Lung (tissue), 12 donors: ENCODE results near the gene UBTD2. TPM values are rescaled to one million over a fixed set of nuclear protein-coding genes. Genes with fewer than 3 reads are reported as not detected.

Experiments
- ATAC-seq: fragments of 200-7000 bp; cut with Tn5 transposase; one replicate; pipeline ENCODE4 v1.9.1; 2020; ENCODE audit warnings: moderate number of reproducible peaks; ENCODE audit not compliant: insufficient read depth, low FRiP score
- DNase-seq, 3 donors: peaks; one replicate each; pipeline ENCODE4 v3.0.0-alpha.2; 2013 to 2017
- H3K27ac ChIP-seq, 2 donors: one replicate each; pipeline ENCODE4 v1.5.1; 2013; ENCODE audit warnings: mild to moderate bottlenecking in 2 of 2, moderate library complexity in 2 of 2, control low read depth in 1 of 2, inconsistent platforms in 1 of 2, low read depth in 1 of 2, low read length in 1 of 2
- H3K27me3 ChIP-seq, 3 donors: one replicate each; pipeline ENCODE4 v1.5.1; 2013; ENCODE audit warnings: low read length in 2 of 3; ENCODE audit not compliant: control insufficient read depth in 3 of 3, insufficient read depth in 3 of 3
- H3K36me3 ChIP-seq, 4 donors: one replicate each; pipeline ENCODE4 v1.5.1; 2013; ENCODE audit warnings: low read length in 4 of 4, mild to moderate bottlenecking in 1 of 4, moderate library complexity in 1 of 4; ENCODE audit not compliant: control insufficient read depth in 4 of 4, insufficient read depth in 4 of 4
- H3K4me1 ChIP-seq, 5 donors: one replicate each; pipeline ENCODE4 v1.5.1; 2013; ENCODE audit warnings: low read length in 5 of 5, mild to moderate bottlenecking in 2 of 5, moderate library complexity in 1 of 5; ENCODE audit not compliant: control insufficient read depth in 5 of 5, insufficient read depth in 5 of 5
- H3K4me3 ChIP-seq: one replicate; pipeline ENCODE4 v1.5.1; 2013; ENCODE audit warnings: mild to moderate bottlenecking, control low read depth, moderate library complexity
- H3K9ac ChIP-seq, 2 donors: one replicate each; pipeline ENCODE4 v1.5.1; 2013; ENCODE audit warnings: low read length in 2 of 2, control low read depth in 1 of 2; ENCODE audit not compliant: insufficient read depth in 1 of 2
- H3K9me3 ChIP-seq, 4 donors: one replicate each; pipeline ENCODE4 v1.5.1; 2013; ENCODE audit warnings: low read length in 3 of 4, mild to moderate bottlenecking in 1 of 4, moderate library complexity in 1 of 4; ENCODE audit not compliant: control insufficient read depth in 4 of 4, insufficient read depth in 3 of 4
- WGBS, 2 donors: extraction: QIAGEN DNeasy Blood & Tissue Kit; methylation state at CpG; one replicate each; pipeline ENCODE4 v1.1.7; 2013; 5-methylcytosine and 5-hydroxymethylcytosine counted together
- polyA plus RNA-seq, 2 donors: library from polyadenylated mRNA; stranded (reverse); fragments of 200-250 nt; gene quantifications; one replicate each; pipeline ENCODE4 v1.2.1, GENCODE V29; 2013
- total RNA-seq, 2 donors: library from RNA; depleted of rRNA in 1 of 2; stranded (reverse); fragments of >200 nt in 1 of 2; gene quantifications; one replicate each; pipeline ENCODE4 v1.2.1, GENCODE V29; 2014 to 2021
- TF ChIP-seq, protein P1 (sequence below): IDR thresholded peaks from 2 replicates; pipeline ENCODE4 v1.5.1; 2012; ENCODE audit warnings: mild to moderate bottlenecking; ENCODE audit errors: control extremely low read depth, extremely low read depth
- donor health status: control.
- donor health status: control.
- donor health status: Bipolar disorder and iron deficiency.
- donor health status: healthy.
- donor health status: DM: yes; HTN: yes; CAD: no.

Gene UBTD2
- total and polyA plus RNA-seq, 4 donors = 8.1 to 53.5 (median 11.3) TPM

DNA sequence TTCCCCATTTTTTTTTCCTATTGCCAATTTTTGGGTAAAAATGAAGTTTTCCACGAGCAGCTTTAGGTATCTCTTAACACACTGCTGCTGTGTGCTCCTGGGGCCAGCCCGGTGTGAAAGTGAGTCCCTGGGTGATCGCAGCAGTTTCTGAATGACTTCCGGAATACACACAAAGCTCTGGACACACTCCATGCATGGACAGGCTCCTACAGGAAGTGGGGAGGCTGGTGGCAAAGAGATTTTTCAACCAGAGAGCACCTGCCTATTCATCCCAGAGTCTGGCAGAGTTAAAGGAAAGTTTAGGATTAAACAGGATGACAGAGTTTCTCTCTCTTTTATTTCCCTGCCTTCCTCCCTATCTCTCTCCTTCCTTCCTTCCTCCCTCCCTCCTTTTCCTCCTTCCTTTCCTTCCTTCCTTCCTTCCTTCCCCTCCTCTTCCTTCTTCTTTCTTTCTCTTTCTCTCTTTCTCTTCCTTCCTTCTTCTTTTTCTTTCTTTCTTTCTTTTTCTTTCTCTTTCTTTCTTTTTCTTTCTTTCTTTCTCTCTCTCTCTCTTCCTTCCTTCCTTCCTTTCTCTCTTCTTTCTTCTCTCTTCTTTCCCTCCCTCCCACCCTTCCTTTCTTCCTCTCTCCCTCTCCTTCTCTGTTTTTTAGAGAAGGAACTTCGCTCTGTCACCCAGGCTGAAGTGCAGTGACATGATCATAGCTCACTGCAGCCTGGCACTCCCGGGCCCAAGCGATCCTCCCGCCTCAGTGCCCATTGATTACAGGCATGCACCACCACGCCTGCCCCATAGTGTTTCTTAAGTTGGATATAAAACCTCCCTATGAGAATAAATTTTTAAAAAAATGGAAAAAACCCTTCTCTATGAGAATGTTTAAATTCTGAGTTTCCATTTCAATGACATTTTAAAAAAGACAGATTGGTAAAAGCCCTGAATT lies 38.7 kb upstream of the UBTD2 start:
- ATAC-seq = no peak
- Histone ChIP-seq H3K36me3 (no peaks in the 10 kb centered on the region), H3K4me3 (no peak overlapping the region), H3K9me3 (no peaks in the 10 kb centered on the region), H3K4me1 (no peaks in the 10 kb centered on the region), H3K9ac (no peak overlapping the region), H3K27me3 (no peaks in the 10 kb centered on the region), H3K27ac (no peak overlapping the region)
- no peak for DNase-seq
- 69 to 81% methylated on average over 9 of the region's 9 CpGs for WGBS, 2 donors
- TF ChIP-seq, protein P1, sequence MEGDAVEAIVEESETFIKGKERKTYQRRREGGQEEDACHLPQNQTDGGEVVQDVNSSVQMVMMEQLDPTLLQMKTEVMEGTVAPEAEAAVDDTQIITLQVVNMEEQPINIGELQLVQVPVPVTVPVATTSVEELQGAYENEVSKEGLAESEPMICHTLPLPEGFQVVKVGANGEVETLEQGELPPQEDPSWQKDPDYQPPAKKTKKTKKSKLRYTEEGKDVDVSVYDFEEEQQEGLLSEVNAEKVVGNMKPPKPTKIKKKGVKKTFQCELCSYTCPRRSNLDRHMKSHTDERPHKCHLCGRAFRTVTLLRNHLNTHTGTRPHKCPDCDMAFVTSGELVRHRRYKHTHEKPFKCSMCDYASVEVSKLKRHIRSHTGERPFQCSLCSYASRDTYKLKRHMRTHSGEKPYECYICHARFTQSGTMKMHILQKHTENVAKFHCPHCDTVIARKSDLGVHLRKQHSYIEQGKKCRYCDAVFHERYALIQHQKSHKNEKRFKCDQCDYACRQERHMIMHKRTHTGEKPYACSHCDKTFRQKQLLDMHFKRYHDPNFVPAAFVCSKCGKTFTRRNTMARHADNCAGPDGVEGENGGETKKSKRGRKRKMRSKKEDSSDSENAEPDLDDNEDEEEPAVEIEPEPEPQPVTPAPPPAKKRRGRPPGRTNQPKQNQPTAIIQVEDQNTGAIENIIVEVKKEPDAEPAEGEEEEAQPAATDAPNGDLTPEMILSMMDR = no peak

DNA sequence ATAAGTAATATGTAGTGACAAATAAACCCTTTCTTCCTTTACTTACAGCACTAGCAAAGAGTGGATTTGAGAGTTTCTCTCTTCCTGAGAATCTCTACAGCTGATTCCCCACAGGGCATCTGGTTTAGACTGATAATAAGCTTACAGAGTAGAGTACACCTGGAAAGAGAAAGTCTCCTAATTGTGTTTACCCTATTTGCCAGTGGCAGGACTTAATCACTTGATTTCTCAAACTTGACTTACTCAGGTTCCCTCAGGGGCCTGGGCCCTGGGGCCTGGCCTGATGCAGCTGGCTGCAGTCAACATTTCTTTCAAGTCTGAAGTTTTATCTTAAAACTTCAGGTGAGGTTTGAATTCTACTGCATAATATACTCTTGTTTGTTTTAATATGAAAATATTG lies 38.0 kb upstream of the UBTD2 start:
- ATAC-seq (no peak), DNase-seq (no peak)
- Histone ChIP-seq H3K4me3 (no peak overlapping the region), H3K9me3 (no peaks in the 10 kb centered on the region), H3K27me3 (no peaks in the 10 kb centered on the region), H3K4me1 (no peaks in the 10 kb centered on the region), H3K9ac (no peak overlapping the region), H3K36me3 (no peaks in the 10 kb centered on the region), H3K27ac (no peak overlapping the region)
- TF ChIP-seq, protein P1 = no peak

DNA sequence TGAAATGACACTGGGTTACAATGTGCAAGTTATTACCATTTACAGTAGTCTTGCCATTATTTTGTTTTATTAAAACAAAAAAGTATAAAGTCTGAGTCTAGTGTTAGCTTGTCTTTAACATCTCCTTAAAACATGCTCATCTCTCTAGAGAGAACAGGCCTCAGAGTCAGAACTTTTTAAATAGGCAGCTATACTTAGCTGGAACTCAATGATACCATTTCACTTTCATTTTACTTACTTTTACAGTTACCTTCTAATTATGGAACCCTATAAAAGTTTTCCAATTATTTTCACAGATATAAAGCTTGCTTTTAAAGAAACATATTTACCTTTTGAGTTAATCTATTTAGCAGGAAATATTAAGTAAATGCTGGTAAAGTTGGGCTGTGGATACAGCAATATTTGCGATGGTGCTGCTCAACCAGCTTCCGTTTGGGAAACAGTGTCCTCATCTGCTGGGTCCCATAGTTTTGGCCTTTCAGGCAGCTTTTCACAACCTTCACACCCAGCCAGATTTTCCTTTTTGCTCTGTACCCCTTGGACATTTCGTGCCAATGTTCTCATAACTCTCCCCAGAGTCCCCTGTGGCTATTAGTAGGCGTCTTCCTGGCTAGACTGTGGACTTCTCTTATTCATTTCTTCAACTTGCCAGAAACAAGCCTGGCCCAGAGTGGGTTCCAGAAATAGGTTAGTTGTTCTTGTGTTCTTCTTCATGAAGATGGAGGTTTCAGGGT lies 36.3 kb upstream of the UBTD2 start:
- ATAC-seq (no peak), DNase-seq (no peak)
- Histone ChIP-seq H3K27ac (no peak overlapping the region), H3K9ac (no peak overlapping the region), H3K36me3 (no peaks in the 10 kb centered on the region), H3K9me3 (no peaks in the 10 kb centered on the region), H3K27me3 (no peaks in the 10 kb centered on the region), H3K4me3 (no peak overlapping the region), H3K4me1 (no peaks in the 10 kb centered on the region)
- WGBS, 2 donors = 92 to 94% methylated on average over 4 of the region's 4 CpGs
- TF ChIP-seq, protein P1 = no peak
